Ascending aorta (tissue), 2 donors: Measurements from ENCODE around the gene RIPOR1. TPM values are rescaled to one million over a fixed set of nuclear protein-coding genes. Genes with fewer than 3 reads are reported as not detected.

Experiments
- DNase-seq, 2 donors: peaks; one replicate each; pipeline ENCODE4 v3.0.0-alpha.2; 2019; ENCODE audit warnings: low spot score in 2 of 2
- H3K27ac ChIP-seq, 2 donors: fragments of 200-600 bp; sonication (generic); one replicate each; pipeline ENCODE4 v1.5.1; 2016 to 2017; ENCODE audit warnings: mild to moderate bottlenecking in 1 of 2
- H3K27me3 ChIP-seq: fragments of 200-600 bp; sonication (generic); one replicate; pipeline ENCODE4 v1.5.1; 2017
- H3K36me3 ChIP-seq, 2 donors: fragments of 200-600 bp; sonication (generic); one replicate each; pipeline ENCODE4 v1.5.1; 2016
- H3K4me1 ChIP-seq, 2 donors: fragments of 200-600 bp; sonication (generic); one replicate each; pipeline ENCODE4 v1.5.1; 2016 to 2017; ENCODE audit warnings: mild to moderate bottlenecking in 1 of 2
- H3K4me3 ChIP-seq, 2 donors: fragments of 200-600 bp; sonication (generic); one replicate each; pipeline ENCODE4 v1.5.1; 2016 to 2017; ENCODE audit warnings: mild to moderate bottlenecking in 1 of 2
- H3K9me3 ChIP-seq, 2 donors: fragments of 200-600 bp; sonication (generic); one replicate each; pipeline ENCODE4 v1.5.1; 2016
- CTCF ChIP-seq, 3 experiments: fragments of 200-600 bp in 2 of 3; fragments of 450-650 bp in 1 of 3; sonication (generic) in 2 of 3; IDR thresholded peaks; one replicate each; pipeline ENCODE4 v1.5.1; 2016 to 2019; ENCODE audit warnings: antibody characterized with exemption in 3 of 3, mild to moderate bottlenecking in 1 of 3, moderate library complexity in 1 of 3
- intact Hi-C: fragments of 100-400 bp; cut with DNase I; formaldehyde crosslinking; loops from one replicate; pipeline ENCODE4 v1.15.1; 2023
- total RNA-seq: library from RNA; depleted of rRNA; stranded (reverse); fragments of >200 nt; gene quantifications from one replicate; pipeline ENCODE4 v1.1.0, GENCODE V29; 2016

The RIPOR1 gene
- total RNA-seq, 1 donor from 2014 or later: 182 TPM

GRCh38 chr16:67546761-67547422 is 18.3 kb downstream of the RIPOR1 start:
- no peak overlapping the region for H3K4me3 ChIP-seq
- no peaks in the 10 kb centered on the region for H3K9me3 ChIP-seq
- DNase-seq: peak in 1 of 2 donors; percentile 85
- H3K27ac ChIP-seq: peak overlapping the region; percentile 14 to 23
- intact Hi-C loops: loop anchor here (1.0 kb wide), 2 partner anchors 15 to 26 kb away; partner anchors contain the start of gene CTCF
- peaks cover 52 to 54% of the 10 kb centered on the region in 2 donors for H3K36me3 ChIP-seq
- TF ChIP-seq CTCF (IDR thresholded peaks at IDR 0.05): peak; percentile 79 to 91 (median 85)
- H3K27me3 ChIP-seq: no peaks in the 10 kb centered on the region
- H3K4me1 ChIP-seq: peaks cover 4 to 6% of the 10 kb centered on the region in 2 donors

GRCh38 chr16:67547423-67548264 is 19.0 kb downstream of the RIPOR1 start:
- TF ChIP-seq CTCF (IDR thresholded peaks at IDR 0.05): no peak
- H3K4me1 ChIP-seq: peaks cover 4 to 6% of the 10 kb centered on the region in 2 donors
- no peak overlapping the region for H3K4me3 ChIP-seq
- no peak for DNase-seq
- intact Hi-C loops: loop anchor here (1.0 kb wide), 2 partner anchors 15 to 26 kb away; partner anchors contain the start of gene CTCF
- H3K9me3 ChIP-seq: no peaks in the 10 kb centered on the region
- H3K36me3 ChIP-seq: peaks cover 45 to 46% of the 10 kb centered on the region in 2 donors
- H3K27me3 ChIP-seq: no peaks in the 10 kb centered on the region
- H3K27ac ChIP-seq: peak overlapping the region in 1 of 2 donors; percentile 6

- intact Hi-C loops: no loop called here
Observed at GRCh38 chr16:67548265-67549126, 19.9 kb downstream of the RIPOR1 start.

GRCh38 chr16:67549240-67549639 is 20.6 kb downstream of the RIPOR1 start:
- Histone ChIP-seq H3K4me1 (peaks cover 4 to 6% of the 10 kb centered on the region in 2 donors), H3K27ac (no peak overlapping the region), H3K36me3 (peaks cover 29 to 31% of the 10 kb centered on the region in 2 donors), H3K4me3 (no peak overlapping the region), H3K27me3 (no peaks in the 10 kb centered on the region), H3K9me3 (no peaks in the 10 kb centered on the region)
- DNase-seq: no peak
- TF ChIP-seq CTCF (IDR thresholded peaks at IDR 0.05): no peak
- intact Hi-C loops: no loop called here

More at GRCh38 chr16:67548265-67549126, 19.9 kb downstream of the RIPOR1 start:
- Histone ChIP-seq H3K27me3 (no peaks in the 10 kb centered on the region), H3K36me3 (peaks cover 36 to 38% of the 10 kb centered on the region in 2 donors), H3K4me1 (peaks cover 4 to 6% of the 10 kb centered on the region in 2 donors), H3K4me3 (no peak overlapping the region), H3K27ac (no peak overlapping the region), H3K9me3 (no peaks in the 10 kb centered on the region)
- DNase-seq: no peak
- TF ChIP-seq CTCF (IDR thresholded peaks at IDR 0.05): no peak

- H3K4me3 ChIP-seq: no peak overlapping the region
- H3K27ac ChIP-seq: no peak overlapping the region
- no peaks in the 10 kb centered on the region for H3K9me3 ChIP-seq
- H3K4me1 ChIP-seq: peaks cover 4 to 6% of the 10 kb centered on the region in 2 donors
- no peak for TF ChIP-seq CTCF (IDR thresholded peaks at IDR 0.05)
- peaks cover 22 to 25% of the 10 kb centered on the region in 2 donors for H3K36me3 ChIP-seq
- no peak for DNase-seq
- intact Hi-C loops: no loop called here
- H3K27me3 ChIP-seq: no peaks in the 10 kb centered on the region
Observed at GRCh38 chr16:67549936-67550335, 21.3 kb downstream of the RIPOR1 start.
